T47D (cell line): ENCODE results near the gene SAMD4B.

Experiments
- DNase-seq, 2 experiments: peaks; one replicate each; pipeline versions ENCODE4 v3.0.0 to v3.0.0-alpha.2; 2011 to 2012; ENCODE audit warnings: low read depth in 1 of 2, low spot score in 1 of 2
- JUND ChIP-seq: IDR thresholded peaks from 2 replicates; pipeline ENCODE4 v1.6.1; 2012; ENCODE audit warnings: low read depth
- in situ Hi-C: cut with HindIII; loops from 2 replicates; pipeline ENCODE4 v1.10.0; 2016; ENCODE audit warnings: low sequenced_read_pairs, low pct_unique_long_range_greater_than_20kb

SAMD4B gene

DNA sequence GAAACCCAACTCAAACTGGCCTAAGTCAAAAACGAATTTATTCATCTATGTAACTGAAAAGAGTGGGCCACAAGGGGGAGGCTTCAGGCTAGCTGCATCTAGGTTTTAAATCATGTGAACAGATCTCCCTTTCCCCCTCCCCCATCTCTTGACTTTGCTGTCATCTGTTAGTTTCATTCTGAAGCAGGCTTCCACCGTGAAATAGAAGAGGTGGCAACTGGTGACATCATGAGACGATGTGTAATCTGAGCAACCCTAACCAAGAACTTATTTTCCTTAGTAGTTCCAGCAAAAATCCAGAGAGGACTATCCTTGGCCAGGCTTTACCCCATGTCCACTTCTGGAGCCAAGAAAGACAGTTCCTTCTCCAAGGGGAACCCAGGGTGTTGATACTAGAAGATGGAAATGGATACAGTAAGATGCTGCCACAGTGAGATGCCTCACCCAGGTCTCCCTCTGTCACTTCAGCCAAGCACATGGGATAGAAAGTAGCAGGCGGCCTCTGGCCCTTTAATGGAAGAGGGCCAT, 9.4 kb downstream of the SAMD4B start:
- in situ Hi-C loops, result no loop called here
- DNase-seq, result no peak
- no peak for TF ChIP-seq JUND

GRCh38 chr19:39352381-39353255, 10.4 kb downstream of the SAMD4B start:
- TF ChIP-seq JUND, result no peak
- in situ Hi-C loops, result no loop called here
- no peak for DNase-seq

GRCh38 chr19:39355253-39355652, 13.0 kb downstream of the SAMD4B start:
- no peak for DNase-seq
- TF ChIP-seq JUND, result no peak
- in situ Hi-C loops, result no loop called here

DNA sequence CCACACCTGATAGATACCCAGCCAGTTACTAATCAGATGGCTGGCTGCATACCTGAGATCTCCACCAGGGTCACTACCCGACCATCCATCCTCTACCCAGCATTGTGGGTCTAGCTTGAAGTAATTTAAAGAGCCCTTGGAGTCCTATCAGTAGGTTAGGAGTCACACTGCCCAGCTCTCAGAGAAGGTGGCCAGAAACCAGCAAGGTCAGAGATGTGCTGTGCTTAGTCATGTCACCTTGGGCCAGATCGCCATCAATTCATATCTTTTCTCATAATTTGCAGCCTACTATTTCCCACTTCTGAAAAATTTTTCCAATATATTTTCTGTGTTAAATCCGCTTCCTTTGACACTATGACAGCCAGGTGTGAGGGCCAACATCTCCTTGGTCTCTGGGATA, 13.9 kb downstream of the SAMD4B start:
- DNase-seq, result no peak
- in situ Hi-C loops, result no loop called here
- TF ChIP-seq JUND, result no peak

DNA sequence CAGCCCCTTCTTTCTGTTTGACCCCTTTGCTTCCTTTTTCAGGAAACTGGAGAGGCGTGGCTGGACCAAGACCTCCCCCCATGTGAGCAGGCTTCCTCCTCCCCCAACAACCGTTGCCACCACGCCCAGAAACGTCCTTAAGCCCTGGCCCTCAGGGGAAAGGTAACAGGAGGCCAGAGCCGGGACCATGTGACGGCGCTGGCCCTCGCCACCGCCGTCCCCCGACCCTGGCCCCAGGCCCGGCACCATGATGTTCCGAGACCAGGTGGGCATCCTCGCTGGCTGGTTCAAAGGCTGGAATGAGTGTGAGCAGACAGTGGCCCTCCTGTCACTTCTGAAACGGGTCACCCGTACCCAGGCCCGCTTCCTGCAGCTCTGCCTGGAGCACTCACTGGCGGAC, 14.4 kb downstream of the SAMD4B start:
- TF ChIP-seq JUND, result no peak
- DNase-seq, result no peak
- in situ Hi-C loops, result no loop called here

DNA sequence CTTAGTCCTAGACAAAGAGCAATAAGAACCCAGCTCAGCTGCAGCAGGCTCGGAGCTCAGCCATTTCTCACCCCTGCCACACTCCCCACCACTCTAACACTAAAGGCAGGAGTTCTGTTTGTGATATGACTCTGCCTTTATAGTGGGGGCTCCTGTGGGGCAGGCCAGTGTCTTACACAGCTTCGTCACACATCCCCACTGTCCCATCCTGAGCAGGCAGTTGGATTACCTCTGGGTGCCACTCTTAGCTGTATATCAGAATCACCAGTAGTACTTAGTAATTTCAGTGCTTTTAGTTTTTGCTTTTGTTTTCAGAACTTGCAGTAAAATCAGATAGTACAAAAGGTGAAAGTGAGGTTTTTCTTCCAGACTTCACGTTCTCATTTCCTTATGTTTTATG, 16.8 kb downstream of the SAMD4B start:
- DNase-seq, result no peak
- in situ Hi-C loops, result no loop called here
- no peak for TF ChIP-seq JUND

DNA sequence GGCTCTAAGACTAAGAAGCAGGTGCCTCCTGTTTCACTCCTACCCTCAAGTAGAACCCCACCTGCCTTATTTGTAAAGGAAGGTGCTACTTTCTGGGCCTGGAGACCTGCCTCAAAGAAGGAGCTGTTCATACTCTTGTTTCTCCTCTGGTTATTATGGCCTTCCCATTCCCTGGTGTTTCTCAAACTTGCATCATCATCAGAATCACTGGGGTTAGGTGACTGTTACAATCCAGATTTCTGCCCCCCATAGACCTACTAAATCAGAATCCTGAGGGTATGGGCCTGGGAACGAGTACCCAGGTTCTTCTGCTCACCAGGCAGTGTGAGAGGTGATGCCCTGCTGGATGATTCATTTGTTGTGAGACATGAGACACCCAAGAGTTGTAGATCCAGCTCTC, 18.4 kb downstream of the SAMD4B start:
- TF ChIP-seq JUND, result no peak
- DNase-seq, result no peak
- in situ Hi-C loops, result no loop called here

DNA sequence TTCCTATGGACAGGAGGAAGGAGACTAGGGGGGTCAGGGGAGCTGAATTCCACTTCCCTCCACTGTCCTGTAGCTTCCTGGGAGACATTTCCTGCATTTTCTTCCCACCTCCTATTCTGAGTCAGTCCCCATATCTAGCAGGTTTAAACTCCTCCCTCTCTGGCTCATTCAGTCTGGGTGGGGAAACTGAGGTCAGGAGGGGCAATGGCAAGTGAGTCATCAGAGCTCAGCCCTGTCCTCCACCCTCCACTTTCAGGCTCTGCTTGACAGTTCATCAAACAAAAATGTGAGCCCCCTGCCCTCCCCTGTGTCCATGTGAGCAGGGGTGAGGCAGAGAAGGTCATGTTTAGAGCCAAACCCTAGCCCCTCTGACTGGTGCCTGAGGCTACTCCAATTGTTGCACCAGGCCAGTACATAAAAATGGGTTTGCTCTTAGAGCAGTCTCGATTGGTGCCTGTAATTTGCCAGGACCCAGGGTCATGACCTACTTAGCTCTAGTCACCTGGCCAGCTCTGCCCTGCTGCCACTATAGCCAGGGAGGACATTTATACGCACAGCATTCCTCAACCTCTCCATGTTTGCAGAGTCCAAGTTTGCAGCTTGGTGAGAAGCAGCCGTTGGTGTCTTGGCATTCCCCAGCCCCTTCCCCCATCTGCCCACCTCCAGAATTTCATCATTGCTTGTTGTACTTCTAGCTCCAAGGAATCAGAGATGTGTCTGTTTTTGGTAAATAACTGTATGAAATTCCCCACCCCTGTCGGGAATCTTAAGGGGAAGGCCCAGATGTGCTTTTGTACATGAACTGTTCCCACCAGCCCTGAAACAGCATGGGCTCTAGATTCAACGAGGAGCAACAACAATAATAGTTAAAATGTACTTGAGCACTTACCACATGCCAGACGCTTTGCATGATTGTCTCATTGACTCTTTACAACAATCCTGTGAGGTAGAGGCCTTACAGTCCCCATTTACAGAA, 20.7 kb downstream of the SAMD4B start:
- in situ Hi-C loops, result no loop called here
- no peak for TF ChIP-seq JUND
- no peak for DNase-seq

DNA sequence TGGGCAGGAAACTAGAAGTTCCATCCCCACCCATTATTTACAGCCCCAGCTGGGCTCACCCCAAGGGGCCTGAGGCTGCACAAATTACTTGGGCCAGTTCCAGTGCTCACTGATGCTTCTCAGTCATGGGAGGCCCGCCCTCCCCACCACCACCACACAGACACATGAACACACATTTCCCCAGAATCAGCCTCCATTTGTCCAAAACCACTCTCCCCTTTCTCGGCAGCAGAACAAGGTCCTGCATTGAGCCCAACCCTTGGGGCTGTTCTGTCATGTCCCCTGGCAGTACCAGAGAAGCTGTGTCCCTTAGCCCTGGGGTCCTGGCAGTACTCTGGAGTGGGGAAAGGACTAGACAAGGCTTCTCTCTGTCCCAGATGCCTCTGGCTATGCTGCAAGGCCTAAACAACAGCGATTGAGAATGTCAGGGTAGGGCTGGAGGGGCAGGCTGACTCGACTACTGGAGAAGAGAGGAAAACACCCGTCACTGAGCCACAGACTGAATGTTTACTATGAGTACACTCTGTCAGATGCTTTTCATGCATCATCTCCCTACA, 21.8 kb downstream of the SAMD4B start:
- no peak for TF ChIP-seq JUND
- in situ Hi-C loops, result no loop called here
- DNase-seq, result no peak

DNA sequence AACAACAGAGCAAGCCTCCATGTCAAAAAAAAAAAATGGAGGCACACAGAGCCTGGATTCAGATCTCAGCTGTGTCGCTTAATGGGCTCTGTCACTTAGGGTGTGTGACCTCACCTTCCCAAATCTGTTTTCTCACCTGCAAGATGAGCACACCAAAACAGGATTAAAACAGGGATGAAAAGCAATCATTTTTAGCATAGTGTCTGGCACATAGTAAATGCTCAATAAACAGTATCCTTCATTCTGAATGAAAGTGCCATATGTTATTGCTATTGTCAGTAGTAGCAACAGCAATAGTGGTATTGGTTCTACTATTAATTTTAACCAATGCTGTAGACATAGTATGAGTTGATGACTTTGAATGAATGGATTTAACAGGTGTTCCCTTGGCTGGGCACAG, 23.3 kb downstream of the SAMD4B start:
- in situ Hi-C loops, result no loop called here
- DNase-seq, result no peak
- TF ChIP-seq JUND, result no peak

DNA sequence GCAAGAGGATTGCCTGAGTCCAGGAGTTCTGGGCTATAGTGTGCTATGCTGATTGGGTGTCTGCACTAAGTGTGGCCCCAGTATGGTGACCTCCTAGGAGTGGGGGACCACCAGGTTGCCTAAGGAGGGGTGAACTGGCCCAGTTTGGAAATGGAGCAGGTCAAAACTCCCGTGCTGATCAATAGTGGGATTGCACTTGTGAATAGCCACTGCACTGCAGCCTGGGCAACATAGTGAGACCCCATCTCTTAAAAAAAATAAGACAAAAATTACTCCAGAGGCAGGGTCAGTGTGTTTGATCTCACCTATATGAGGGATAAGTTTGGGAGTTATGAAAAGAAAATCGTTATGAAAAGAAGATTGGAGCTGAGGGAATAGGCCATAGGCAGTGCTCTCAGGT, 27.0 kb downstream of the SAMD4B start:
- in situ Hi-C loops, result no loop called here
- no peak for TF ChIP-seq JUND
- no peak for DNase-seq

DNA sequence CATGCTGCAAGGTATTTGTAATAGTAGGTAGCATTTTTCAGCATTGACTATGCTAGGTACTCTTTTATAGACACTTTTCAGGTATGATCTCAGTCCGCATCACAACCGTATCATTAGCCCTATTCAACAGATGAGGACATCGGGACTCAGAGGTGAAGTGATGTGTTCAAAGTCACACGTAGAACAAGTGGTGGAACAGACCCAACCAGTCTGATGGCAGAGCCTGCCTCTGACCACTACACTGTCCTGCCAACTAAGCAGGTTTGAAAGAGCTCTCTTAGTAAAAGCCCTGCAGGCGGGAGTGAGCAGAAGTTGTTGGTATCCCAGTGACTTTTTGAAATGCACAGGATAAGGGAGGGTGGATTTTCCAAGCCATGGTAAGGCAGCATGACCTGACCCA, 28.5 kb downstream of the SAMD4B start:
- DNase-seq, result peak in 1 of 2 experiments; percentile 44
- in situ Hi-C loops, result no loop called here
- no peak for TF ChIP-seq JUND
